ENCODE results near the gene PCBP1.

The PCBP1 gene

DNA sequence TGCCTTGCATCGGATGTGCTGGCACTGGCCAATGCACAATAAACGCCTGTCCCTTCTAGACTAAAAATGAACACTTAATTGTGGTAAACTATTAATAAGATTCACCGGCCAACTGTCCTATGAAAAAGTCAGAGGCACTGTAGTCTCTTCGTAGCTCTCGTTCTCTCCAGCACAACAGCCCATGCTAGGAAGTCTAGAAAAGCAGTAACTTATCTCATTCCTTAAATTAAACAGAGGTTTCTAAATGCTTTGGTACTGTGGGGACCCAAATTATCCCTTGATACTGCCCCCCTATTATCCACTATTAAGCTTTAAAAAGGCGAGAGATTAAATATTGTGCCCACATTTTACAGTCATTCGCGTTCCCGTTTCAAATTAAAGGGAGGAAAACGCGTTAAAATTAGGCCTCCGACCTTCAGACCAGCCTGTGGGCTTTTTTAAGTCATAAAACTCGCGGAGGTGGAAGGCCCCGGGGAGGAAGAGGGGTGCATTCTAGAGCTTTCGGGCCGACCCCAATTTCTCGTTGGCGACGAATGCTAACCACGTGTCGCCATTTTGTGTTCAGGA is 1.5 kb upstream of the PCBP1 start:
- TF ChIP-seq, protein P1, sequence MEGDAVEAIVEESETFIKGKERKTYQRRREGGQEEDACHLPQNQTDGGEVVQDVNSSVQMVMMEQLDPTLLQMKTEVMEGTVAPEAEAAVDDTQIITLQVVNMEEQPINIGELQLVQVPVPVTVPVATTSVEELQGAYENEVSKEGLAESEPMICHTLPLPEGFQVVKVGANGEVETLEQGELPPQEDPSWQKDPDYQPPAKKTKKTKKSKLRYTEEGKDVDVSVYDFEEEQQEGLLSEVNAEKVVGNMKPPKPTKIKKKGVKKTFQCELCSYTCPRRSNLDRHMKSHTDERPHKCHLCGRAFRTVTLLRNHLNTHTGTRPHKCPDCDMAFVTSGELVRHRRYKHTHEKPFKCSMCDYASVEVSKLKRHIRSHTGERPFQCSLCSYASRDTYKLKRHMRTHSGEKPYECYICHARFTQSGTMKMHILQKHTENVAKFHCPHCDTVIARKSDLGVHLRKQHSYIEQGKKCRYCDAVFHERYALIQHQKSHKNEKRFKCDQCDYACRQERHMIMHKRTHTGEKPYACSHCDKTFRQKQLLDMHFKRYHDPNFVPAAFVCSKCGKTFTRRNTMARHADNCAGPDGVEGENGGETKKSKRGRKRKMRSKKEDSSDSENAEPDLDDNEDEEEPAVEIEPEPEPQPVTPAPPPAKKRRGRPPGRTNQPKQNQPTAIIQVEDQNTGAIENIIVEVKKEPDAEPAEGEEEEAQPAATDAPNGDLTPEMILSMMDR (IDR thresholded peaks at IDR 0.05; ENCODE audit: borderline replicate concordance, control extremely low read depth, extremely low read depth, insufficient read depth, missing control alignments) = no peak
- in situ Hi-C loops (cut with MboI; ENCODE audit: low sequenced_read_pairs, unreplicated experiment) = no loop called here
- no peak for DNase-seq (ENCODE audit: low spot score)

DNA sequence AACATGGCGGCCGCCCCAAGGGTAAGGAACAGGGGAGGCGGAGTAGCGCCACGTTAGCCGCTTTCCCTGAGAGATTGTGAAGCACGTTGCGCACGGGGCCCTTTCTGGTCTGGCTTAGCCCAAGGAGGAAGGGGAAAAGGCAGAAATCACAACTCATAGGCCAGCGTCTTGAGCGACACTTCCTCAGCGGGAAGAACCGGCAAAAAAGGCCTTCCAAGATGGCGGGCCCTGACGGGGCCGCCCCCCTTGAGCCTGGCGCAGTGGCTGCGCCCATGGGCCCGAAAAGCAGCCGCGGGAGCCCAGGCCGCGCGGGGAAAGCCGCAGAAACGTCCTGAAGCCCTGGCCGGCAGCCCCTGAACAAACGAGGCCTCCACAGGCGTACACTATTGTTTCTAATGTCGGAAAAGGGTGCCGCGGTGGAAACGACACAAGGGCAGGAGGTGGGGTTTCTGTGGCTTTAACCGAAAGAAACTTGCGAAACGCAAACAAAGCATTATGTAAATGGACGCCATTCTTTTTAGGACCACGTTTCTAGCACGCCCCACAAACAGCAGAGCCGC is 919 bp upstream of the PCBP1 start:
- in situ Hi-C loops (cut with MboI; ENCODE audit: low sequenced_read_pairs, unreplicated experiment) = no loop called here
- TF ChIP-seq, protein P1 (IDR thresholded peaks at IDR 0.05; ENCODE audit: borderline replicate concordance, control extremely low read depth, extremely low read depth, insufficient read depth, missing control alignments) = no peak
- no peak for DNase-seq (ENCODE audit: low spot score)

DNA sequence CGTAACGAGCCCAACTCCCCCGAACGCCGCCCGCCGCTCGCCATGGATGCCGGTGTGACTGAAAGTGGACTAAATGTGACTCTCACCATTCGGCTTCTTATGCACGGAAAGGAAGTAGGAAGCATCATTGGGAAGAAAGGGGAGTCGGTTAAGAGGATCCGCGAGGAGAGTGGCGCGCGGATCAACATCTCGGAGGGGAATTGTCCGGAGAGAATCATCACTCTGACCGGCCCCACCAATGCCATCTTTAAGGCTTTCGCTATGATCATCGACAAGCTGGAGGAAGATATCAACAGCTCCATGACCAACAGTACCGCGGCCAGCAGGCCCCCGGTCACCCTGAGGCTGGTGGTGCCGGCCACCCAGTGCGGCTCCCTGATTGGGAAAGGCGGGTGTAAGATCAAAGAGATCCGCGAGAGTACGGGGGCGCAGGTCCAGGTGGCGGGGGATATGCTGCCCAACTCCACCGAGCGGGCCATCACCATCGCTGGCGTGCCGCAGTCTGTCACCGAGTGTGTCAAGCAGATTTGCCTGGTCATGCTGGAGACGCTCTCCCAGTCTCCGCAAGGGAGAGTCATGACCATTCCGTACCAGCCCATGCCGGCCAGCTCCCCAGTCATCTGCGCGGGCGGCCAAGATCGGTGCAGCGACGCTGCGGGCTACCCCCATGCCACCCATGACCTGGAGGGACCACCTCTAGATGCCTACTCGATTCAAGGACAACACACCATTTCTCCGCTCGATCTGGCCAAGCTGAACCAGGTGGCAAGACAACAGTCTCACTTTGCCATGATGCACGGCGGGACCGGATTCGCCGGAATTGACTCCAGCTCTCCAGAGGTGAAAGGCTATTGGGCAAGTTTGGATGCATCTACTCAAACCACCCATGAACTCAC is 673 bp downstream of the PCBP1 start:
- in situ Hi-C loops (cut with MboI; ENCODE audit: low sequenced_read_pairs, unreplicated experiment) = no loop called here

DNA sequence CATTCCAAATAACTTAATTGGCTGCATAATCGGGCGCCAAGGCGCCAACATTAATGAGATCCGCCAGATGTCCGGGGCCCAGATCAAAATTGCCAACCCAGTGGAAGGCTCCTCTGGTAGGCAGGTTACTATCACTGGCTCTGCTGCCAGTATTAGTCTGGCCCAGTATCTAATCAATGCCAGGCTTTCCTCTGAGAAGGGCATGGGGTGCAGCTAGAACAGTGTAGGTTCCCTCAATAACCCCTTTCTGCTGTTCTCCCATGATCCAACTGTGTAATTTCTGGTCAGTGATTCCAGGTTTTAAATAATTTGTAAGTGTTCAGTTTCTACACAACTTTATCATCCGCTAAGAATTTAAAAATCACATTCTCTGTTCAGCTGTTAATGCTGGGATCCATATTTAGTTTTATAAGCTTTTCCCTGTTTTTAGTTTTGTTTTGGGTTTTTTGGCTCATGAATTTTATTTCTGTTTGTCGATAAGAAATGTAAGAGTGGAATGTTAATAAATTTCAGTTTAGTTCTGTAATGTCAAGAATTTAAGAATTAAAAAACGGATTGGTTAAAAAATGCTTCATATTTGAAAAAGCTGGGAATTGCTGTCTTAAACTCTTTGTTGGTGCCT is 1.4 kb downstream of the PCBP1 start:
- in situ Hi-C loops (cut with MboI; ENCODE audit: low sequenced_read_pairs, unreplicated experiment) = no loop called here

More for the DNA sequence above, 673 bp downstream of the PCBP1 start:
- DNase-seq (ENCODE audit: low spot score) = no peak
- TF ChIP-seq, protein P1 (IDR thresholded peaks at IDR 0.05; ENCODE audit: borderline replicate concordance, control extremely low read depth, extremely low read depth, insufficient read depth, missing control alignments) = no peak

GRCh38 chr2:70089220-70089982 is 2.1 kb downstream of the PCBP1 start:
- DNase-seq (ENCODE audit: low spot score) = no peak
- in situ Hi-C loops (cut with MboI; ENCODE audit: low sequenced_read_pairs, unreplicated experiment) = no loop called here
- TF ChIP-seq, protein P1 (IDR thresholded peaks at IDR 0.05; ENCODE audit: borderline replicate concordance, control extremely low read depth, extremely low read depth, insufficient read depth, missing control alignments) = no peak

More for the DNA sequence above, 1.4 kb downstream of the PCBP1 start:
- TF ChIP-seq, protein P1 (IDR thresholded peaks at IDR 0.05; ENCODE audit: borderline replicate concordance, control extremely low read depth, extremely low read depth, insufficient read depth, missing control alignments) = no peak
- DNase-seq (ENCODE audit: low spot score) = no peak

All from GM13976 (cell line).